ENCODE data around the gene UCKL1.
A peak's percentile ranks its signal among the peaks of the same experiment; 100 is the strongest.
"Not testable (repeated sequence)": the region's sequence is repeated elsewhere in the genome, so short reads cannot be mapped to it uniquely, and the experiment has no call there.

The UCKL1 gene

DNA sequence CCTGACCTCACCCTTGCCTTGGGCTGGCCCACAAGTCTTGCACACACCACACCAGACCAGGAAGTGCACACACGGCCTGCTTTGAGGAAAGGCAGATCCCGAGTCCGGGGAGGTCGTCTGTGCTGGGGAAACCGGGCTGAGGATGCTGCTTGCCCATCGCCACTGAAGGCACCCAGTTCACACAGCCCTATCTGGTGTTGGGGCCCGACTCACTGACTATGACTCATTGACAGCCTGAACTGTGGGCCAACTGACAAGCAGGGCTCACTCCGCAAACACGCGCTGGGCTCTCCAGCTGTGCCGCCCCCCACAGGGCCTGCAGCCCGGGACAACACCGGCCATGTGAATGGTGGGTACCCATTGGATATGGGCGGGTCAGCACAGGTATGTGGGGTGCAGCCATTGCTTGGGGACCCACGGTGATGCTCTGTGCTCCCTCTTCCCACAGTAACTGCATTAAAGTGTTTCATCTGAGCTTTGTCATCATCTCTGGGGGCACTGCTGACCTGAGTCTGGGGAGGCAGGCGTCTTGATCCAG lies 21.6 kb upstream of the UCKL1 start:
- H3K4me3 ChIP-seq (ENCODE audit: control insufficient read depth, low read depth, low read length): no peak overlapping the region
- TF ChIP-seq, protein P1, sequence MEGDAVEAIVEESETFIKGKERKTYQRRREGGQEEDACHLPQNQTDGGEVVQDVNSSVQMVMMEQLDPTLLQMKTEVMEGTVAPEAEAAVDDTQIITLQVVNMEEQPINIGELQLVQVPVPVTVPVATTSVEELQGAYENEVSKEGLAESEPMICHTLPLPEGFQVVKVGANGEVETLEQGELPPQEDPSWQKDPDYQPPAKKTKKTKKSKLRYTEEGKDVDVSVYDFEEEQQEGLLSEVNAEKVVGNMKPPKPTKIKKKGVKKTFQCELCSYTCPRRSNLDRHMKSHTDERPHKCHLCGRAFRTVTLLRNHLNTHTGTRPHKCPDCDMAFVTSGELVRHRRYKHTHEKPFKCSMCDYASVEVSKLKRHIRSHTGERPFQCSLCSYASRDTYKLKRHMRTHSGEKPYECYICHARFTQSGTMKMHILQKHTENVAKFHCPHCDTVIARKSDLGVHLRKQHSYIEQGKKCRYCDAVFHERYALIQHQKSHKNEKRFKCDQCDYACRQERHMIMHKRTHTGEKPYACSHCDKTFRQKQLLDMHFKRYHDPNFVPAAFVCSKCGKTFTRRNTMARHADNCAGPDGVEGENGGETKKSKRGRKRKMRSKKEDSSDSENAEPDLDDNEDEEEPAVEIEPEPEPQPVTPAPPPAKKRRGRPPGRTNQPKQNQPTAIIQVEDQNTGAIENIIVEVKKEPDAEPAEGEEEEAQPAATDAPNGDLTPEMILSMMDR (conservative IDR thresholded peaks at IDR 0.05; ENCODE audit: control insufficient read depth, insufficient read depth, low read depth, low read length): no peak
- DNase-seq (ENCODE audit: low read depth): peak; percentile 77

DNA sequence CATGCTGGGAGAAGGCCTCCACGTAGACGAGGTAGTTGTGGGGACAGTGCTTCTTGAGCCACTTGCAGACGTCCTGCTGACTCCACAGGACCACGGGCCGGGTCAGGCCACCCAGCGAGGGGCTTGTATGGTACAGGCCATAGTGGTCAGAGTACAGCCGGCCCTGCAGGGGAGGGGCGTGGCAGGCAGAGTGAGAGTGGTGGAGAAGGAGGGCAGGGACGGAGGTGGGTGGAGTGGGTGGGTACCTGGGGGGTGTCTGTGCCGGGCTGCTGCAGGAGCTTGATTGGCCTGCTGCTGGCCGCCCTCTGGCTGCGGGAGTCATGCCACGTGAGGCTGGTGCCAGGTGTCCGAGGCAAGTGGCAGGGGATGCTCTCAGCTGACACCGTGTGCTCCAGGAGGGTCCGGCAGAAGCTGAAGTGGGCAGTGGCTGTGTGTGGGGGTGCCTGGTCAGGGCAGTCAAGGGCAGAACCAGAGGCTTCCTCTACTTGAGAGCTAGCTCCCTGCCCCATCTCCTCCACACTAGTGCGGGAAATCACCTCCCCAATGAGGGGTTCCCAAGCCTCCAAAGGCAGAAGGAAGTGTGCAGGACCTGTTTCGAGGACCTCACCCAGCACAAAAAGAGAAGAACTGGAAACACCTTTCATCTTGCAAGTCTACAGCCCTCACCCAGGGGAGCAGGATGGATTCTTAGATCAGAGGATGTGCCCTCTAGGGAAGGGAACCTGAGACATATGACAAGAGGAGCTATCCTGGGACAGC lies 20.9 kb upstream of the UCKL1 start:
- DNase-seq (ENCODE audit: low read depth): no peak
- TF ChIP-seq, protein P1 (conservative IDR thresholded peaks at IDR 0.05; ENCODE audit: control insufficient read depth, insufficient read depth, low read depth, low read length): no peak
- no peak overlapping the region for H3K4me3 ChIP-seq (ENCODE audit: control insufficient read depth, low read depth, low read length)

GRCh38 chr20:63976511-63976910 lies 20.3 kb upstream of the UCKL1 start:
- DNase-seq (ENCODE audit: low read depth); H3K4me3 ChIP-seq (ENCODE audit: control insufficient read depth, low read depth, low read length): not testable (repeated sequence)

- TF ChIP-seq, protein P1 (conservative IDR thresholded peaks at IDR 0.05; ENCODE audit: control insufficient read depth, insufficient read depth, low read depth, low read length): no peak
- no peak overlapping the region for H3K4me3 ChIP-seq (ENCODE audit: control insufficient read depth, low read depth, low read length)
- DNase-seq (ENCODE audit: low read depth): no peak
These were observed 18.4 kb upstream of the UCKL1 start for GRCh38 chr20:63974402-63975200.

- TF ChIP-seq, protein P1 (conservative IDR thresholded peaks at IDR 0.05; ENCODE audit: control insufficient read depth, insufficient read depth, low read depth, low read length): peak; percentile 84
- peak; percentile 76 for DNase-seq (ENCODE audit: low read depth)
- H3K4me3 ChIP-seq (ENCODE audit: control insufficient read depth, low read depth, low read length): peak overlapping the region; percentile 55
These were observed 17.6 kb upstream of the UCKL1 start for GRCh38 chr20:63973636-63974401.

GRCh38 chr20:63973160-63973479 lies 16.9 kb upstream of the UCKL1 start:
- no peak for DNase-seq (ENCODE audit: low read depth)
- no peak overlapping the region for H3K4me3 ChIP-seq (ENCODE audit: control insufficient read depth, low read depth, low read length)
- TF ChIP-seq, protein P1 (conservative IDR thresholded peaks at IDR 0.05; ENCODE audit: control insufficient read depth, insufficient read depth, low read depth, low read length): no peak
